Activated CD4-positive, alpha-beta memory T cell treated with anti-CD3 and anti-CD28 coated beads, Interleukin-2, amount 10 ng/mL, durations not matched to agents 7 days and 5 days (primary cell): ENCODE results near the gene D2HGDH. TPM values are rescaled to one million over a fixed set of nuclear protein-coding genes. Genes with fewer than 3 reads are reported as not detected.

Experiments
- total RNA-seq, 2 experiments: library from RNA; stranded (reverse); gene quantifications; one replicate each; pipeline ENCODE4 v1.2.3, GENCODE V29; 2021

Gene D2HGDH
- total RNA-seq, 2 experiments from 2014 or later, result 24.6 to 25.0 TPM

Other genes with a start within 250 kb of the D2HGDH start
- gene STK25, start 226.0 kb upstream of the D2HGDH start, total RNA-seq, result 100 to 1,000 TPM in 1 of 2 experiments, 10 to 100 TPM in 1; 98.8 to 108 TPM
- under 1 TPM; 0.08 to 0.15 TPM for gene BOK, start 175.9 kb upstream of the D2HGDH start, total RNA-seq
- gene THAP4, start 97.5 kb upstream of the D2HGDH start, total RNA-seq, result 10 to 100 TPM; 31.9 to 34.3 TPM
- 10 to 100 TPM; 84.1 to 87.1 TPM for gene ATG4B, start 96.9 kb upstream of the D2HGDH start, total RNA-seq
- gene DTYMK, start 47.8 kb upstream of the D2HGDH start, total RNA-seq, result 10 to 100 TPM; 54.8 to 57.7 TPM
- gene ING5, start 32.6 kb upstream of the D2HGDH start, total RNA-seq, result 10 to 100 TPM; 26.4 to 27.4 TPM
- gene GAL3ST2, start 42.2 kb downstream of the D2HGDH start, total RNA-seq, result under 1 TPM; 0.23 to 0.58 TPM
- gene NEU4, start 74.6 kb downstream of the D2HGDH start, total RNA-seq, result under 1 TPM; 0.38 to 0.43 TPM
- gene PDCD1, start 124.3 kb downstream of the D2HGDH start, total RNA-seq, result 10 to 100 TPM; 17.2 to 17.9 TPM
- gene RTP5, start 135.1 kb downstream of the D2HGDH start, total RNA-seq, result under 1 TPM in 1 of 2 experiments, not detected in 1; 0.13 TPM